GM10847 (cell line): ENCODE data around the gene LRR1.

Experiments used
- POLR2A ChIP-seq: IDR thresholded peaks from 2 replicates; pipeline ENCODE4 v1.6.1; 2011; ENCODE audit not compliant: insufficient read length; ENCODE audit errors: extremely low read depth

LRR1 gene

DNA sequence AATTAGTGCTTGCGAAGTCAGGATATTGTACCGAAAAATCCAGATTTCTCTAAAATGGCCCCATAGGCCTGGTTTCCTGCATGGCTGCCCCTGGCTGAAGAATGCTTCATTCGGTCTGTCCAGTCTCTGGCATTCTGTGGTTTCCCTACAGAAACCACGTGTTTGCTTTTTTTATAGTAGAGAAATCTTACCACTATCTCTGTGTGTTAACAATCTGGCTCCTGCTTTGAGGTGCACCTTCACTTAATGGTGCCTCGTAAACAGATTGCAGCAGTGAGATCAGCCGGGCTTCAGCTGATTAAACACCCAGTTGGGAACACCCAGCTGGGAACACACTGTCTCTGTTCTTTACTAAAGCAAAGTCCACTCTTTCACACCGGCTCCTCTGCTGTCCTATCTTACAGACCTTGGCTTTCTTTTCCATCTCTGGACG lies 43.0 kb downstream of the LRR1 start:
- TF ChIP-seq POLR2A: no peak

DNA sequence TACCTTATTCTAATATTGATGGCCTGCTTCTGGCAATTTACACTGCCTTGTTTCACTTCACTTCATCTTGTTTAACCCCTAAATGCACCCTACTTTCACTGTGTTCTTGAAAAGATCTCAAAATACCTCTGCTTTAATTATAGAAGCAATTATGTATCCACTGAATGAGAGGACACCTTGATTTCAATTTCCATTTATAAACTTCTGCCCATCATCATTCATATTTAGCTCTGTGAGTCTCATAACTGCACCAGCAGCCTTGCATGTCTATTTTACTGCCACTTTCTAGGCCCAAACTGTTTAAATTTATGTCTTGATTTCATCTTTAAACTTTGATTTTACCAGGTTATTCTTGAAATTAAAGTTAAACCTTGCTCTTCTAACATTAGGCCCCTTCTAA lies 43.4 kb downstream of the LRR1 start:
- no peak for TF ChIP-seq POLR2A

DNA sequence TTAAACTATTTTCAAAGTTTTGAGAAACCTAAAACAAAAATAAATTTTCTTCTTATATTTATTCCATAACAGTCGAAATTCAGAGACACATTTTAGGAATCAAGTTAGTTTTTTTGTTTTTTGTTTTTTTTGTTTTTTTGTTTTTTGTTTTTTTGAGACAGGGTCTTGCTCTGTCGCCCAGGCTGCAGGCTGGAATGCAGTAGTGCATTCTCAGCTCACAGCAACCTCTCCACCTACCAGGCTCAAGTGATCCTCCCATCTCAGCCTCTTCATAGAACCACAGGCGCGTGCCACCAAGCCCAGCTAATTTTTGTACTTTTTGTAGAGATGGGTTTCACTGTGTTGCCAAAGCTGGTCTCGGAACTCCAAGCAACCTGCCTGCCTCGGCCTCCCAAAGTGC lies 54.8 kb downstream of the LRR1 start:
- TF ChIP-seq POLR2A: no peak

DNA sequence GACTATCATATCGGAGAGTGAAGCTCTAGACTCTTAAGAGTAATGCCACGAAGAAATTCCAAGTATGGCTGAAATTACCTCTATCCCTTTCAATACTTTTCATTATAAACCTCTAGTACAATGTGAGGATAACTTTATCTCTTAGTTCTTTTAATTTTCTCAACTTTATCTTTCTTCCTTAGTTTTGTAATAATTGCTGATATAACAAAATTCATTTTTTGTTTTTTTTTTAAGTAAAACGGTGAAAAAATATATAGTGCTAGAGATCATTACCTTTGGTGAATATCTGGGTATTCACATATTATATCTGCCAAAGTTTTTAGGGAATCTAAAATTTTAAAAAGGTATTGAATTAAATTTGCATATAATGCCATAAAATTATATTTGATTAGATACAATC lies 55.8 kb downstream of the LRR1 start:
- TF ChIP-seq POLR2A: no peak

DNA sequence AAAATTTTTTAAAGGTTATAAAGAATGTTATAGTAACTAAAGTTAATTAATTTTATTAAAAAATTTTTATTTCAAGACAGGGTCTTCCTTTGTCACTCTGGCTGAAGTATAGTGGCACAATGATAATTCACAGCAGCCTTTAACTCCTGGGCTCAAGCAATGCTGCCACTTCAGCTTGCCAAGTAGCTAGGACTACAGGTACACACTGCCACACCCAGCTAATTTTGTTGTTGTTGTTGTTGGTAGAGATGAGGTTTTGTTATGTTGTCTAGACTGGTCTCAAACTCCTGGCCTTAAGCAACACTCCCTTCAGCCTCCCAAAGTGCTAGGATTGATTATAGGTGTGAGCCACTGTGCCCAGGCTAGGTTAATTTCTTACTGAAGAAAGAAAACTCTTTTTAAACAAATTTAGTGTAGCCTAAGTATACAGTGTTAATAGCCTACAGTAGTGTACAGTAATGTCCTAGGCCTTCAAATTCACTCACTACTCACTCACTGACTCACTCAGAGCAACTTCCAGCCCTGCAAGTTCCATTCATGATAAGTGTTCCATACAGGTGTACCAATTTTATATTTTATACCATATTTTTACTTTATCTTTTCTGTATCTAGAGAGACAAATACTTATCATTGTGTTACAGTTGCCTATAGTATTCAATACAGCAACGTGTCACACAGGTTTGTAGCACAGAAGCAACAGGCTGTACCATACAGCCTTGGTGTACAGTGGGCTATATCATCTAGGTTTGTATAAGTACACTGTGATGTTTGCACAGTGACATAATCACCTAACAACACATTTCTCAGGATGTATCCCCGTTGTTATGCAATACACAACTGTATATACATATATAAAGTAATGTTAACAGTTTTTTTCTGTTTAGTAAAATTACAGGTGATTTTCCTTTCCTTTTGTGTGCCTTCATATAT lies 61.1 kb downstream of the LRR1 start:
- TF ChIP-seq POLR2A: no peak
